SU-DHL-6 (cell line): ENCODE measurements around the gene CYLD.

Experiments used
- CTCF ChIP-seq: fragments of 200-600 bp; sonication (generic); IDR thresholded peaks from one replicate; pipeline ENCODE4 v1.5.1; 2017; ENCODE audit warnings: antibody characterized with exemption, mild to moderate bottlenecking, low read length, moderate library complexity; ENCODE audit not compliant: insufficient read depth, poor library complexity, severe bottlenecking
- EZH2phosphoT487 ChIP-seq: fragments of 200-600 bp; sonication (generic), shearing (Covaris generic); conservative IDR thresholded peaks from 2 replicates; pipeline ENCODE4 v1.6.1; 2018; ENCODE audit warnings: mild to moderate bottlenecking, antibody characterized with exemption, low read length, moderate library complexity, mixed read lengths

GRCh38 chr16:50709061-50709684 lies 32.7 kb upstream of the CYLD start:
- TF ChIP-seq CTCF (no peak), EZH2phosphoT487 (no peak)
